Mesothelial cell of epicardium (in vitro differentiated cells): Measurements from ENCODE around the gene TMEFF2. TPM values are rescaled to one million over a fixed set of nuclear protein-coding genes. Genes with fewer than 3 reads are reported as not detected.

Source experiments
- DNase-seq, 2 experiments: peaks; one replicate each; pipeline ENCODE4 v3.0.0; 2021; ENCODE audit warnings: low spot score in 2 of 2; ENCODE audit not compliant: unreplicated experiment in 2 of 2
- H3K27ac Mint-ChIP-seq: 2 replicates; pipeline ENCODE4 v1.8.0; 2021; ENCODE audit warnings: mixed read lengths
- H3K27me3 Mint-ChIP-seq: 2 replicates; pipeline ENCODE4 v1.8.0; 2021; ENCODE audit warnings: low read depth, mixed read lengths
- H3K36me3 Mint-ChIP-seq: 2 replicates; pipeline ENCODE4 v1.8.0; 2021; ENCODE audit warnings: mixed read lengths
- H3K4me1 Mint-ChIP-seq: 2 replicates; pipeline ENCODE4 v1.8.0; 2021; ENCODE audit warnings: mixed read lengths
- H3K4me3 Mint-ChIP-seq: 2 replicates; pipeline ENCODE4 v1.8.0; 2021; ENCODE audit warnings: mild to moderate bottlenecking, moderate library complexity, mixed read lengths
- H3K9me3 Mint-ChIP-seq: 2 replicates; pipeline ENCODE4 v1.8.0; 2021; ENCODE audit warnings: mixed read lengths
- total RNA-seq: library from RNA; stranded (reverse); gene quantifications from 3 replicates; pipeline ENCODE4 v1.2.1, GENCODE V29; 2021
- TF ChIP-seq, protein P1 (sequence below): fragments of 200-600 bp; sonication (generic); IDR thresholded peaks from one replicate; pipeline ENCODE4 v1.5.0; 2021; ENCODE audit warnings: antibody characterized with exemption; ENCODE audit not compliant: unreplicated experiment

The TMEFF2 gene
- total RNA-seq, 1 donor from 2014 or later, result 18.1 TPM

DNA sequence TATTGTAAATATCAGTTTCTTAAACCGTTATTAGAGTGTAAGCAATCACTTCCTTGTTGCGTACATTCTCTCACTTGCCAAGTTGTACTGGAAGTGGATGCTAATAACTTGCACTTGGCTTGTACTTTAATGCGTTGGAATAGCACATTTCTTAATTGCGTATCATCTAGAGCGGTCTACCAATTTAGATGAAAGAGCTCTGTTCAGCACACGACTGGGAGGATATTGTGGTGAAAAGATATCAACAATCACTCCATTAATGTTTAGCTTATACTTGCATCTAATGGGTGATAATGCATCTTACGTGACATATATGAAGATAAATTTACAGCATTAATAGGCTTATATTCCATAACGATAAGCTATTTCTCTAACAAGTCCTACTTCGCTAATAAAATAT lies 11.7 kb upstream of the TMEFF2 start:
- no peaks in the 10 kb centered on the region for H3K36me3 Mint-ChIP-seq
- DNase-seq, result no peak
- TF ChIP-seq, protein P1, sequence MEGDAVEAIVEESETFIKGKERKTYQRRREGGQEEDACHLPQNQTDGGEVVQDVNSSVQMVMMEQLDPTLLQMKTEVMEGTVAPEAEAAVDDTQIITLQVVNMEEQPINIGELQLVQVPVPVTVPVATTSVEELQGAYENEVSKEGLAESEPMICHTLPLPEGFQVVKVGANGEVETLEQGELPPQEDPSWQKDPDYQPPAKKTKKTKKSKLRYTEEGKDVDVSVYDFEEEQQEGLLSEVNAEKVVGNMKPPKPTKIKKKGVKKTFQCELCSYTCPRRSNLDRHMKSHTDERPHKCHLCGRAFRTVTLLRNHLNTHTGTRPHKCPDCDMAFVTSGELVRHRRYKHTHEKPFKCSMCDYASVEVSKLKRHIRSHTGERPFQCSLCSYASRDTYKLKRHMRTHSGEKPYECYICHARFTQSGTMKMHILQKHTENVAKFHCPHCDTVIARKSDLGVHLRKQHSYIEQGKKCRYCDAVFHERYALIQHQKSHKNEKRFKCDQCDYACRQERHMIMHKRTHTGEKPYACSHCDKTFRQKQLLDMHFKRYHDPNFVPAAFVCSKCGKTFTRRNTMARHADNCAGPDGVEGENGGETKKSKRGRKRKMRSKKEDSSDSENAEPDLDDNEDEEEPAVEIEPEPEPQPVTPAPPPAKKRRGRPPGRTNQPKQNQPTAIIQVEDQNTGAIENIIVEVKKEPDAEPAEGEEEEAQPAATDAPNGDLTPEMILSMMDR, result no peak
- no peaks in the 10 kb centered on the region for H3K4me1 Mint-ChIP-seq
- H3K27me3 Mint-ChIP-seq, result peaks cover 22% of the 10 kb centered on the region
- H3K4me3 Mint-ChIP-seq, result no peak overlapping the region
- no peak overlapping the region for H3K27ac Mint-ChIP-seq
- peaks cover 5% of the 10 kb centered on the region for H3K9me3 Mint-ChIP-seq

DNA sequence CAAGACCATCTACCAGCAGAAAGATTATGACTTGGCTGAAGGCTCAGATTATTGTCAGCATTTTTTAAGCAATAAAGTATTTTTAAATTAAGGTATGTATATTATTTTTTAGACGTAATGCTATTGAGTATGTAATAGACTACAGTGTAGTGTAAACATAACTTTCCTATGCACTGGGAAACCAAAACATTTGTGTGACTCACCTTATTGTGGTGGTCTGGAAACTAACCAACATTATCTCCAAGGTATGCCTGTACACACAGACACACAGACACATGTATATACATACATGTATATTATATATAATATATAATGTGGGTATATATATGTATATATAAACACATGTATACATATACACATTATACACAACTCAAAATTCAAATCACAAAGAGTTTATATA lies 9.1 kb upstream of the TMEFF2 start:
- DNase-seq, result no peak
- Mint-ChIP-seq H3K36me3 (no peaks in the 10 kb centered on the region), H3K27ac (no peak overlapping the region), H3K27me3 (peaks cover 39% of the 10 kb centered on the region), H3K4me1 (no peaks in the 10 kb centered on the region), H3K9me3 (no peaks in the 10 kb centered on the region), H3K4me3 (no peak overlapping the region)
- TF ChIP-seq, protein P1, result no peak

DNA sequence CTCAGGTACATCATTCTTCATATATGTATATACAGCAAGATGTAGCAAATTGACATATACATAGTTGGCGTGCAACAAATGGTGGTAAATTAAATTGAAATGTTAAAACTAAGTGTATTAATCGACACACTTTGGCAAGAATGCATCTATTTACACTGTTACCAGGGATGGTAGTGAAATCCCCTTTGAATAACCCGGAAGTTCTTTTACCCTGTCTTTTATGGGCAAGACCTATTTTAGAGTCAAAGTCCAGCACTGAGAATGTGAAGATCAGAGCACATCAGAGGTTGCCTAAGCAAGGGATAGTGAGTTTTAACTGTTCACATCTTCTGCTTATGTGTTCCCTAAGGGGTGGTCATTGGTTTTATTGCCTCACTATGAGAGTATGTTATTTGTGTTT lies 7.6 kb upstream of the TMEFF2 start:
- Mint-ChIP-seq H3K4me1 (no peaks in the 10 kb centered on the region), H3K27ac (no peak overlapping the region), H3K36me3 (no peaks in the 10 kb centered on the region), H3K4me3 (no peak overlapping the region), H3K9me3 (no peaks in the 10 kb centered on the region), H3K27me3 (peaks cover 51% of the 10 kb centered on the region)
- TF ChIP-seq, protein P1, result no peak
- no peak for DNase-seq

DNA sequence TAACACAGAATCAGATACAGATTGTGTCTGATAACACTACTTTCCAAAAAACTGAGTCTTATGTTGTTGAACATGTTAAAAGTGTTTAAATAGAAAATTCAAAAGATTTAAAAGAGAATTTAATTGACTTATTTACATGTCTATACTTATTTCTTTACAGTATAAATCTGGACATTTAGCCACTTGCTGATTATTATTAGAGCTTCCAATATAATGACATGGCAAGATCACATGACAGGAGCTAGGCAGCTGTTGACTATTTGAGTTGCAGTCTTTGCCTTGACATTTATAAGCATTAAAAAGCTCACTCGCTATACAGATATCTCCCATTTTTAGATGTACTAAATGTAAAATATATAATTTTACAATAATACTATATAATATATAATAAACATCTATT lies 6.4 kb upstream of the TMEFF2 start:
- TF ChIP-seq, protein P1, result no peak
- H3K27me3 Mint-ChIP-seq, result peaks cover 62% of the 10 kb centered on the region
- no peak overlapping the region for H3K4me3 Mint-ChIP-seq
- DNase-seq, result no peak
- no peaks in the 10 kb centered on the region for H3K36me3 Mint-ChIP-seq
- H3K27ac Mint-ChIP-seq, result no peak overlapping the region
- H3K4me1 Mint-ChIP-seq, result peaks cover 9% of the 10 kb centered on the region
- H3K9me3 Mint-ChIP-seq, result no peaks in the 10 kb centered on the region

DNA sequence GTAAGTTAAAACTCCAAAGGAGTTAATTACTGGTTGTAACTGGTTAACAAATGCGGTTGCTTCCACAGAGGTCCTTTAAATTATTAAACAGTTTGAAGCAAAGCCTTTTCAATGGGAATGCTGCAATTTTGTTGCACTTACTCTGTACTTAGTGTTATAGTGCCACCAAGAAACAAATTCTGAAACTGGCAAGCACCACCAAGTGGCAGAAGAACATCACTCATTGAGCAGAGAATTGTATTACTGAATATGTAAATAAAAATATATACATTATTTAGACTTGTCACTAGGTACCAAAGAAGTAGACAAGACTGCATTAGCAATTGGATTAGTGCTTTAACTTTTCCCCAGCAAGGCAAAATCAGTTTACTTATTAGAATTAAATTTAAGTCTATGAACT lies 2.6 kb upstream of the TMEFF2 start:
- Mint-ChIP-seq H3K4me3 (no peak overlapping the region), H3K27me3 (peaks cover 84% of the 10 kb centered on the region), H3K9me3 (no peaks in the 10 kb centered on the region), H3K27ac (no peak overlapping the region), H3K36me3 (no peaks in the 10 kb centered on the region), H3K4me1 (peaks cover 39% of the 10 kb centered on the region)
- DNase-seq, result no peak
- TF ChIP-seq, protein P1, result no peak
